Measurements from ENCODE around the gene ANKH.
A peak's percentile ranks its signal among the peaks of the same experiment; 100 is the strongest.
"Not testable (repeated sequence)": the region's sequence is repeated elsewhere in the genome, so short reads cannot be mapped to it uniquely, and the experiment has no call there.

The ANKH gene

GRCh38 chr5:14871214-14872069 lies at the start of gene ANKH:
ANKH (minus strand) TSS chr5:14871778; CDS start chr5:14871447, 331 bp downstream.
- H3K4me3 ChIP-seq (ENCODE audit: low read length), result peak within 1 kb of the TSS; percentile 66
- TF ChIP-seq CTCF (conservative IDR thresholded peaks at IDR 0.05; ENCODE audit: low read depth, low read length), result no peak
- DNase-seq (ENCODE audit: low read depth), result peak; percentile 17

- DNase-seq (ENCODE audit: low read depth), result no peak
- no peak for TF ChIP-seq CTCF (conservative IDR thresholded peaks at IDR 0.05; ENCODE audit: low read depth, low read length)
Observed at GRCh38 chr5:14920121-14920520, 48.5 kb upstream of the ANKH start.

GRCh38 chr5:14919106-14919505 lies 47.5 kb upstream of the ANKH start:
- H3K4me3 ChIP-seq (ENCODE audit: low read length); DNase-seq (ENCODE audit: low read depth): not testable (repeated sequence)

More at GRCh38 chr5:14920121-14920520, 48.5 kb upstream of the ANKH start:
- H3K4me3 ChIP-seq (ENCODE audit: low read length), result no peak overlapping the region

GRCh38 chr5:14917719-14918118 lies 46.1 kb upstream of the ANKH start:
- TF ChIP-seq CTCF (conservative IDR thresholded peaks at IDR 0.05; ENCODE audit: low read depth, low read length), result no peak
- DNase-seq (ENCODE audit: low read depth), result no peak
- H3K4me3 ChIP-seq (ENCODE audit: low read length), result no peak overlapping the region

GRCh38 chr5:14915291-14915952 lies 43.8 kb upstream of the ANKH start:
- DNase-seq (ENCODE audit: low read depth), result peak; percentile 74
- no peak for TF ChIP-seq CTCF (conservative IDR thresholded peaks at IDR 0.05; ENCODE audit: low read depth, low read length)
- no peak overlapping the region for H3K4me3 ChIP-seq (ENCODE audit: low read length)

GRCh38 chr5:14914623-14915260 lies 43.2 kb upstream of the ANKH start:
- no peak overlapping the region for H3K4me3 ChIP-seq (ENCODE audit: low read length)
- no peak for DNase-seq (ENCODE audit: low read depth)
- no peak for TF ChIP-seq CTCF (conservative IDR thresholded peaks at IDR 0.05; ENCODE audit: low read depth, low read length)

GRCh38 chr5:14914193-14914592 lies 42.6 kb upstream of the ANKH start:
- no peak overlapping the region for H3K4me3 ChIP-seq (ENCODE audit: low read length)
- TF ChIP-seq CTCF (conservative IDR thresholded peaks at IDR 0.05; ENCODE audit: low read depth, low read length), result no peak
- DNase-seq (ENCODE audit: low read depth), result no peak
